Measurements from ENCODE around the gene GABRB2.

Gene GABRB2

GRCh38 chr5:161342886-161343285 lies 203.6 kb downstream of the GABRB2 start:
- POLR2A ChIA-PET: no interaction called here
- TF ChIP-seq, protein P1, sequence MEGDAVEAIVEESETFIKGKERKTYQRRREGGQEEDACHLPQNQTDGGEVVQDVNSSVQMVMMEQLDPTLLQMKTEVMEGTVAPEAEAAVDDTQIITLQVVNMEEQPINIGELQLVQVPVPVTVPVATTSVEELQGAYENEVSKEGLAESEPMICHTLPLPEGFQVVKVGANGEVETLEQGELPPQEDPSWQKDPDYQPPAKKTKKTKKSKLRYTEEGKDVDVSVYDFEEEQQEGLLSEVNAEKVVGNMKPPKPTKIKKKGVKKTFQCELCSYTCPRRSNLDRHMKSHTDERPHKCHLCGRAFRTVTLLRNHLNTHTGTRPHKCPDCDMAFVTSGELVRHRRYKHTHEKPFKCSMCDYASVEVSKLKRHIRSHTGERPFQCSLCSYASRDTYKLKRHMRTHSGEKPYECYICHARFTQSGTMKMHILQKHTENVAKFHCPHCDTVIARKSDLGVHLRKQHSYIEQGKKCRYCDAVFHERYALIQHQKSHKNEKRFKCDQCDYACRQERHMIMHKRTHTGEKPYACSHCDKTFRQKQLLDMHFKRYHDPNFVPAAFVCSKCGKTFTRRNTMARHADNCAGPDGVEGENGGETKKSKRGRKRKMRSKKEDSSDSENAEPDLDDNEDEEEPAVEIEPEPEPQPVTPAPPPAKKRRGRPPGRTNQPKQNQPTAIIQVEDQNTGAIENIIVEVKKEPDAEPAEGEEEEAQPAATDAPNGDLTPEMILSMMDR (IDR thresholded peaks at IDR 0.05; ENCODE audit: control extremely low read depth, extremely low read depth, low read depth, missing control alignments): no peak
- DNase-seq (ENCODE audit: extremely low spot score): no peak
- CTCF ChIA-PET: interaction anchor here (1.5 kb wide), 1 partner anchor 11 kb away, joined by 4 read pairs; no protein-coding TSS in a partner anchor

- TF ChIP-seq, protein P1 (IDR thresholded peaks at IDR 0.05; ENCODE audit: control extremely low read depth, extremely low read depth, low read depth, missing control alignments): no peak
- ChIA-PET POLR2A (no interaction called here), CTCF (no interaction called here)
These were observed 206.5 kb downstream of the GABRB2 start for GRCh38 chr5:161340012-161340411.

DNA sequence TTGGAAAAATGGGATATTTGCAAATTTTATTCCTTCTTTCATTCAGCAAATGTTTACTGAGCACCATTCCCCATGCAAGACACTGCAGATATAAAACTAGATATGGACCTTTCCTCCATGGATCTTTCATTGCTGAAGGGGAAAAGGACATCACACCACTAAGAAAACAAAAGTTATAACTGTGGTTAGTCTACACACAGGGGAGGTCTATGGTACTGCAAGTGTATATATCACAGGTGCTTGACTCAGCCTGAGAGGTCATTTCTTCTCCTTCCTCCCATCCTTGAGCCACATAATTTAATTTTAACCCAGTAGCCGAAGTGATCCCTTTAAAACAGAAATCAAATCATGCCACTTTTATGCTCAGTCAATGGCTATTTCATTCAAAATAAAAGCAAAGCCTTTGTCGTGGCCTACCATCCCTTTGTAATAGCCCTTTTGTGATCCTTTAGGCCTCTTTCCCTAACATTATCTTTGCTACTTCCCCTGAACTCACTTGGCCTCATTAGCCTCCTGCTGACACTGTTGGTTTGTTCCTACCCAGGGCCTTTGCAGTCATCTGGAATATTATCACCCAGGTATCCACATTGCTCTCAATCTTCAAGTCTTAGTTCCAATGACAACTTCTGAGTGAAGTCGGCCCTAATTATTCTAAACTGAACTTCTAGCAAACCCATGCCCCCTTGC lies 213.2 kb downstream of the GABRB2 start:
- ChIA-PET CTCF (no interaction called here), POLR2A (no interaction called here)
- TF ChIP-seq, protein P1 (IDR thresholded peaks at IDR 0.05; ENCODE audit: control extremely low read depth, extremely low read depth, low read depth, missing control alignments): no peak
- DNase-seq (ENCODE audit: extremely low spot score): no peak

More at GRCh38 chr5:161340012-161340411, 206.5 kb downstream of the GABRB2 start:
- DNase-seq (ENCODE audit: extremely low spot score): no peak

GRCh38 chr5:161332343-161332742 lies 214.2 kb downstream of the GABRB2 start:
- CTCF ChIA-PET: no interaction called here
- no peak for DNase-seq (ENCODE audit: extremely low spot score)
- TF ChIP-seq, protein P1 (IDR thresholded peaks at IDR 0.05; ENCODE audit: control extremely low read depth, extremely low read depth, low read depth, missing control alignments): no peak
- POLR2A ChIA-PET: no interaction called here

- DNase-seq (ENCODE audit: extremely low spot score): no peak
- CTCF ChIA-PET: no interaction called here
- TF ChIP-seq, protein P1 (IDR thresholded peaks at IDR 0.05; ENCODE audit: control extremely low read depth, extremely low read depth, low read depth, missing control alignments): no peak
- POLR2A ChIA-PET: no interaction called here
These were observed 232.5 kb downstream of the GABRB2 start for GRCh38 chr5:161314033-161314432.

DNA sequence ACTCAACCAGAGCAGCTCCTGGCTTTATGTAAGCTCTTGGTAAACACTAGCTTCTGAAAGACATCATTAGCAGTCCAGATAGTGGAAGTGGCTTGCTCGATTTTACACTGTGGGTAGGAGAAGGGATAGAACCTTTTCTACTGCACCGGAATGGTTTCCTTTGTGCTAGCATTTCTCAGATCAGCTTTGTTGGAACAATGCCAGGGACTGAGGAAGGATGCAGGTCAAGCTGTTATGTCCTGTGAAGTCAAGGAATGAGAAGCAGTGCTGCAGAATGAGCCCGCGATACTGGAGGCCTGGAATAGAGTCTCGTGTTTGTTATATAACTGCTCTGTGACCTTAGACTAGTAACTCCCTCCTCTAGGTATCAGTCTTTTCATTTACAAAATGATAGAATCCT lies 233.6 kb downstream of the GABRB2 start:
- no peak for DNase-seq (ENCODE audit: extremely low spot score)
- TF ChIP-seq, protein P1 (IDR thresholded peaks at IDR 0.05; ENCODE audit: control extremely low read depth, extremely low read depth, low read depth, missing control alignments): no peak
- ChIA-PET CTCF (interaction anchor here (1.0 to 1.3 kb wide), 4 partner anchors 10 to 55 kb away, joined by 3 to 4 read pairs (median 3); no protein-coding TSS in a partner anchor), POLR2A (no interaction called here)

Data from GM10248 (cell line).